ENCODE measurements around the gene ACTL7B. TPM values are rescaled to one million over a fixed set of nuclear protein-coding genes. Genes with fewer than 3 reads are reported as not detected.

The ACTL7B gene
- total RNA-seq, 1 donor from 2014 or later, result not detected

DNA sequence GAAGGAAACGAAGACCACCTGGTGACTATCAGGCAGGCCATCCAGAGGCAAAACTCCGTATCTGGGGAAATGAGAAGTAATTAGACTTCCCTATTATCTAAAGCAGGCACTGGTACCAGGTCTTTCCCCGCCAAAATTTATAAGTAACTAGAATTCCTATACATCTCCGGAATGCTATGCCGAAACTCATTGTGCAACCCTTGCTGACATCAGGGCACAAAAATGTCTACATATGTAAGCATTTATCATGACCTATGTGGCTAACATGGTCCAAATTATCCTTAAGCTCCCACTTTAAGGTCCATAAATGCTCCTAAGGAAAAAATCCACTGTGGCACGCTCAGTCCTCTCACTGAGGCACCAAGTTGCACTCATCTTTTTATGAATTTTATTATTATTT lies 17.8 kb downstream of the ACTL7B start:
- intact Hi-C loops (cut with DNase I), result no loop called here
- H3K27me3 ChIP-seq, result no peaks in the 10 kb centered on the region
- no peaks in the 10 kb centered on the region for H3K9me3 ChIP-seq
- H3K36me3 ChIP-seq, result no peaks in the 10 kb centered on the region
- no peak overlapping the region for H3K27ac ChIP-seq
- no peaks in the 10 kb centered on the region for H3K4me1 ChIP-seq
- no peak overlapping the region for H3K4me3 ChIP-seq
- TF ChIP-seq, protein P1, sequence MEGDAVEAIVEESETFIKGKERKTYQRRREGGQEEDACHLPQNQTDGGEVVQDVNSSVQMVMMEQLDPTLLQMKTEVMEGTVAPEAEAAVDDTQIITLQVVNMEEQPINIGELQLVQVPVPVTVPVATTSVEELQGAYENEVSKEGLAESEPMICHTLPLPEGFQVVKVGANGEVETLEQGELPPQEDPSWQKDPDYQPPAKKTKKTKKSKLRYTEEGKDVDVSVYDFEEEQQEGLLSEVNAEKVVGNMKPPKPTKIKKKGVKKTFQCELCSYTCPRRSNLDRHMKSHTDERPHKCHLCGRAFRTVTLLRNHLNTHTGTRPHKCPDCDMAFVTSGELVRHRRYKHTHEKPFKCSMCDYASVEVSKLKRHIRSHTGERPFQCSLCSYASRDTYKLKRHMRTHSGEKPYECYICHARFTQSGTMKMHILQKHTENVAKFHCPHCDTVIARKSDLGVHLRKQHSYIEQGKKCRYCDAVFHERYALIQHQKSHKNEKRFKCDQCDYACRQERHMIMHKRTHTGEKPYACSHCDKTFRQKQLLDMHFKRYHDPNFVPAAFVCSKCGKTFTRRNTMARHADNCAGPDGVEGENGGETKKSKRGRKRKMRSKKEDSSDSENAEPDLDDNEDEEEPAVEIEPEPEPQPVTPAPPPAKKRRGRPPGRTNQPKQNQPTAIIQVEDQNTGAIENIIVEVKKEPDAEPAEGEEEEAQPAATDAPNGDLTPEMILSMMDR (IDR thresholded peaks at IDR 0.05), result no peak
- TF ChIP-seq POLR2A (IDR thresholded peaks at IDR 0.05), result no peak
- no peak for TF ChIP-seq POLR2AphosphoS5 (IDR thresholded peaks at IDR 0.05; ENCODE audit: insufficient read depth in 1 of 2, low read depth in 1 of 2)
- DNase-seq (ENCODE audit: extremely low spot score in 2 of 2), result no peak

DNA sequence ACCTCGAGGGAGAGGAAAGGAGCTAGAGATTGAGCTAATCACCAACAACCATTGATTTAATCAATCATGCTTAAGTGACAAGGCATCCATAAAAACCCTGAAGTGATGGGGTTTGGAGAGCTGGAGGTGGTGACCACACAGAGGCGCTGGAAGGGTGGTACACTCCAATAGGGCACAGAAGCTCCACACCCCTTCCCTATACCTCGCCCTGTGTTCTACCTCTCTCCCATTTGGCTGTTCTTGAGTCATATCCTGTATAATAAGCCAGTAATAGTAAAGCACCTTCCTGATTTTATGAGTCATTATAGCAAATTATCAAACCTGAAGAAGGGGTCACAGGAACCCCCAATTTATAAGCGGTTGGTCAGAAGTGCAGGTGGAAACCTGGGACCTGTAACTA lies 18.3 kb downstream of the ACTL7B start:
- intact Hi-C loops (cut with DNase I), result no loop called here
- H3K27me3 ChIP-seq, result no peaks in the 10 kb centered on the region
- no peak for TF ChIP-seq POLR2A (IDR thresholded peaks at IDR 0.05)
- TF ChIP-seq, protein P1 (IDR thresholded peaks at IDR 0.05), result no peak
- TF ChIP-seq POLR2AphosphoS5 (IDR thresholded peaks at IDR 0.05; ENCODE audit: insufficient read depth in 1 of 2, low read depth in 1 of 2), result no peak
- no peaks in the 10 kb centered on the region for H3K36me3 ChIP-seq
- no peaks in the 10 kb centered on the region for H3K9me3 ChIP-seq
- H3K4me3 ChIP-seq, result no peak overlapping the region
- DNase-seq (ENCODE audit: extremely low spot score in 2 of 2), result no peak
- no peak overlapping the region for H3K27ac ChIP-seq
- no peaks in the 10 kb centered on the region for H3K4me1 ChIP-seq

DNA sequence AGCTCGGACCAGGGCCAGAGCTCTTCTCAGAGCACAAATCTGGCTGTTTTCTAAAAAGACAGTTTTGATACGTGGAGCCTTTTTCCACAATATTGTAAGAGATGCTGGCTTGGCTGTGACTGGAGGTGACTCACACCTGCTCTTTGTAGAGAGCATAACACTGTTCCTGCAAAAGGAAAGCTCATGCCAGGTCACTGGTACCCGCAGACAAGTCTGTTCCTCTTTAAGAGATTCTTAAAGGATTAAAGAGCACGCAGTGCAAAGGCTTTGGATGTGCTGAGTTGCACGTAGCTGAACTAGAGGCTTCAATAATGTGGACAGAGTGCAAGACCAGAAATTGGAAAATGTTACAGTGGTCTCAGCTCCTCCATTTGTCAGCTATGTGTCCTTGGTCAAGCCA lies 19.0 kb downstream of the ACTL7B start:
- DNase-seq (ENCODE audit: extremely low spot score in 2 of 2), result no peak
- TF ChIP-seq POLR2AphosphoS5 (IDR thresholded peaks at IDR 0.05; ENCODE audit: insufficient read depth in 1 of 2, low read depth in 1 of 2) (peak in 1 of 2 donors; percentile 22), POLR2A (IDR thresholded peaks at IDR 0.05) (no peak)
- TF ChIP-seq, protein P1 (IDR thresholded peaks at IDR 0.05), result no peak
- intact Hi-C loops (cut with DNase I), result no loop called here
- H3K36me3 ChIP-seq, result no peaks in the 10 kb centered on the region
- H3K9me3 ChIP-seq, result no peaks in the 10 kb centered on the region
- peaks cover 2% of the 10 kb centered on the region for H3K4me1 ChIP-seq
- no peak overlapping the region for H3K27ac ChIP-seq
- no peak overlapping the region for H3K4me3 ChIP-seq
- H3K27me3 ChIP-seq, result no peaks in the 10 kb centered on the region

DNA sequence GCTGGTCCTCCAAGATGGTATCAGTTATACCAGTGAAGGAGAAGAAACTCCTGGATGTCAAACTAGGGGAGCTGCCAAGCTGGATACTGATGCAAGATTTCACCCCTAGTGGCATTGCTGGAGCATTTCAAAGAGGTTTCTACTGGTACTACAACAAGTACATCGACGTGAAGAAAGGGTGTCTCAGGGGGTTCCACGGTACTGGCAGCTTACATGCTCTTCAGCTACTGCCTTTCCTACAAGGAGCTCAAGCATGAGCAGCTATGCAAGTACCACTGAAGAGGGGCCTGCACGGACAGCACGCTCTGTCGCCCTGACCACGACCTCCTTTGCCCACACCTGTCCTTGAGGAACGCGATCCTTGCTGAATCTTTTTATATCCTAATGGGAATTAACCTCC lies 19.5 kb downstream of the ACTL7B start:
- no peak for DNase-seq (ENCODE audit: extremely low spot score in 2 of 2)
- Histone ChIP-seq H3K4me1 (peaks cover 5% of the 10 kb centered on the region), H3K27me3 (no peaks in the 10 kb centered on the region), H3K27ac (no peak overlapping the region), H3K9me3 (no peaks in the 10 kb centered on the region), H3K36me3 (no peaks in the 10 kb centered on the region), H3K4me3 (no peak overlapping the region)
- intact Hi-C loops (cut with DNase I), result no loop called here
- TF ChIP-seq, protein P1 (IDR thresholded peaks at IDR 0.05), result no peak
- TF ChIP-seq POLR2AphosphoS5 (IDR thresholded peaks at IDR 0.05; ENCODE audit: insufficient read depth in 1 of 2, low read depth in 1 of 2), result no peak
- no peak for TF ChIP-seq POLR2A (IDR thresholded peaks at IDR 0.05)

DNA sequence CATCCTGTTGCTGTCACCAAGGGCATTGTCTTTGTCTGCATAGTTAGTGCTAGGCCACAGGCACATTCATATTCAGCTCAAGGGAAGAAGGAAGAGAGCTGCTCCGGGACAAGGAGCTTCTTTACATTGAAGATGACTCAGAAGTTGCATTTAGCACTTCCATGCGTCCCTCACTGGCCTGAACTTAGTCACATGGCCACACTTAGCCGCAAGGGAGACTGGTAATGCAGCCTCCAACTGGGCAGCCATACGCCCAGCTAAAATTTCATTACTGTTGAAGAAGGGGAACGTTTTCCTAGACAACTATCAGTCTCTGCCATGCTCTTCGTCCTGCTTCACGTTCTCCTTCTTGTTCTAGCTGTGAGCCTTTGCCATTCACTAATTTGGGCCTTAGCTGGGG lies 20.0 kb downstream of the ACTL7B start:
- Histone ChIP-seq H3K4me1 (peaks cover 5% of the 10 kb centered on the region), H3K27me3 (no peaks in the 10 kb centered on the region), H3K36me3 (no peaks in the 10 kb centered on the region), H3K27ac (no peak overlapping the region), H3K9me3 (no peaks in the 10 kb centered on the region), H3K4me3 (no peak overlapping the region)
- no peak for TF ChIP-seq POLR2A (IDR thresholded peaks at IDR 0.05)
- TF ChIP-seq POLR2AphosphoS5 (IDR thresholded peaks at IDR 0.05; ENCODE audit: insufficient read depth in 1 of 2, low read depth in 1 of 2), result no peak
- TF ChIP-seq, protein P1 (IDR thresholded peaks at IDR 0.05), result no peak
- intact Hi-C loops (cut with DNase I), result no loop called here
- no peak for DNase-seq (ENCODE audit: extremely low spot score in 2 of 2)
